ENCODE results near the gene GNRHR. TPM values are rescaled to one million over a fixed set of nuclear protein-coding genes. Genes with fewer than 3 reads are reported as not detected.
A peak's percentile ranks its signal among the peaks of the same experiment; 100 is the strongest.

The GNRHR gene
- total and polyA plus RNA-seq, 5 experiments from 2014 or later = not detected

DNA sequence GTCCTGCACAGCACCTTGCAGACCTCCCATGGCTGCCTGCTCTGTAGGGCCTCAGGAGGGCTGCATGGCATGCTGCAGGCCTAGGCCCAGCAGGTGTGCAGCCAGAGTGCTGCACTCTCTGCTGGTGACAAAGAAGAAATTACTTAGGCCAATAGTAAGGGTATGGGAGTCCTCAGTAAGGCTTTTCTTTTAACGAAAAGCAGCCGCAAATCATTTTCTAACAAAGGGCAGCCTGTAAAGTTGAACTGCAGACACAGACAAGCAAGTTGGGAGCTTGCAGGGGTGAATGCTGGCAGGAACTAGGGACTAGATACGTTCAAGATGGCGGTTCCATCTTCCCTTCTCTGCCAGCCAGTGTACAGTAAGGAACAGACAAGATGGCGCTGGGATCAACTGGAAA lies 30.8 kb downstream of the GNRHR start:
- POLR2A ChIA-PET = no interaction called here
- peaks cover 0 to 8% (median 0%) of the 10 kb centered on the region in 9 donors for H3K9me3 Mint-ChIP-seq
- no peak overlapping the region for H3K27ac Mint-ChIP-seq
- peaks cover 11 to 21% (median 18%) of the 10 kb centered on the region in 3 donors for H3K36me3 Mint-ChIP-seq
- no peak overlapping the region for H3K4me3 Mint-ChIP-seq
- H3K27me3 Mint-ChIP-seq = no peaks in the 10 kb centered on the region
- ATAC-seq (no peak), DNase-seq (no peak)
- peaks cover 0 to 5% (median 2%) of the 10 kb centered on the region in 4 donors for H3K4me1 Mint-ChIP-seq

- DNase-seq = no peak
- H3K9me3 Mint-ChIP-seq = peaks cover 0 to under 1% (median 0%) of the 10 kb centered on the region in 9 donors
- POLR2A ChIA-PET = no interaction called here
- no peak overlapping the region for H3K4me3 Mint-ChIP-seq
- peaks cover 0 to 5% (median 2%) of the 10 kb centered on the region in 4 donors for H3K4me1 Mint-ChIP-seq
- H3K27ac Mint-ChIP-seq = peak overlapping the region in 3 of 10 donors; percentile 15 to 55 (median 34)
- peaks cover 11 to 25% (median 21%) of the 10 kb centered on the region in 3 donors for H3K36me3 Mint-ChIP-seq
- no peak for ATAC-seq
- H3K27me3 Mint-ChIP-seq = no peaks in the 10 kb centered on the region
Observed at GRCh38 chr4:67721770-67722597, 32.2 kb downstream of the GNRHR start.

DNA sequence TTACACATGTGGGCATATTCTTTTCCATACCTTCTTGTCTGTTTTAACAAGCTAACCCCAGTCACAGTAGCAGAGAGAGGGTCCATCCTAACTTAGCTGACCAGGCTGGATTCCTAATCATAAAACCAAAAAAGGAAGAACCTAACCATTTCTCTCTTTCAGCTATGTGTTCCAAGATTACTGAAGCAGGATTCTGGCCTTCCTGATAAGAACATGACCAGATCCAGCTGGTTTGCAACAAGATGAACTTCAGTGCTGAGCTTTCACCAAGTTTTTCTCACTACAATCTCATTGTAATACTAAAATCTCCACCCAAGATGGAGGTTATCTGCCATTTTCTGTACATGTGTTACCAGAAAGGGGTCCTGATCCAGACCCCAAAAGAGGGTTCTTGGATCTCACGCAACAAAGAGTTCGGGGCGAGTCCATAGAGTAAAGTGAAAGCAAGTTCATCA lies 32.8 kb downstream of the GNRHR start:
- H3K4me1 Mint-ChIP-seq = peaks cover 1 to 5% (median 2%) of the 10 kb centered on the region in 4 donors
- ATAC-seq (no peak), DNase-seq (no peak)
- H3K27ac Mint-ChIP-seq = peak overlapping the region in 3 of 10 donors; percentile 15 to 55 (median 21)
- H3K27me3 Mint-ChIP-seq = no peaks in the 10 kb centered on the region
- POLR2A ChIA-PET = no interaction called here
- H3K4me3 Mint-ChIP-seq = no peak overlapping the region
- H3K36me3 Mint-ChIP-seq = peaks cover 11 to 30% (median 23%) of the 10 kb centered on the region in 3 donors
- H3K9me3 Mint-ChIP-seq = no peaks in the 10 kb centered on the region

- Mint-ChIP-seq H3K27me3 (no peaks in the 10 kb centered on the region), H3K9me3 (no peaks in the 10 kb centered on the region), H3K36me3 (peaks cover 11 to 36% (median 23%) of the 10 kb centered on the region in 3 donors), H3K4me1 (peaks cover 1 to 5% (median 2%) of the 10 kb centered on the region in 4 donors), H3K27ac (peak overlapping the region in 4 of 10 donors; percentile 8 to 39 (median 28)), H3K4me3 (no peak overlapping the region)
- no peak for ATAC-seq
- POLR2A ChIA-PET = interaction anchor here (1.0 kb wide), 1 partner anchor 19 kb away, joined by 3 read pairs; the partner anchor contains the start of gene UBA6
- no peak for DNase-seq
Observed at GRCh38 chr4:67719953-67720617, 34.1 kb downstream of the GNRHR start.

- no peak for DNase-seq
- H3K4me1 Mint-ChIP-seq = peaks cover 4 to 7% (median 5%) of the 10 kb centered on the region in 4 donors
- no peaks in the 10 kb centered on the region for H3K9me3 Mint-ChIP-seq
- POLR2A ChIA-PET = no interaction called here
- no peak overlapping the region for H3K4me3 Mint-ChIP-seq
- H3K27ac Mint-ChIP-seq = no peak overlapping the region
- no peak for ATAC-seq
- no peaks in the 10 kb centered on the region for H3K27me3 Mint-ChIP-seq
- peaks cover 11 to 40% (median 30%) of the 10 kb centered on the region in 3 donors for H3K36me3 Mint-ChIP-seq
Observed at GRCh38 chr4:67718848-67719247, 35.3 kb downstream of the GNRHR start.

DNA sequence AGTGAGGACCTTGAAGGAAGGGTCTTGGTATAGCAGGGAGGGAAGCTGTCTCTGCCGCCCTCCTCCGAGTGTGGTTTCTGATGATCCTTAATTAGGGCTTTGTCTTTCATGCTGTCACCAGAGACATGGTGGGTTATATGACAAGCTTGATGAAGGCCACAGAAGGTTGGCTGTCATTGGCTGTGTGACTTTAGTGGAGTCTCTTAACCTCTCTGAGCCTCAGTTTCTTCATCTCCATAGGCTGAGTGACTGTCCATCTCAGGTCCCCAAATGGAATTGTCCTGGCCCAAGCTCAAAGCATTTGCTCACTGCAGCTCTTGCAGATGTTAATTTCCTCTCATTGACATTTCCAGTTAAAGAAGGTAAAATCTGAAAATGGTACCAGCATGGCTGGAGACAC lies 36.6 kb downstream of the GNRHR start:
- DNase-seq (no peak), ATAC-seq (no peak)
- H3K4me1 Mint-ChIP-seq = peaks cover 4 to 17% (median 11%) of the 10 kb centered on the region in 4 donors
- no peak overlapping the region for H3K4me3 Mint-ChIP-seq
- H3K9me3 Mint-ChIP-seq = no peaks in the 10 kb centered on the region
- H3K27ac Mint-ChIP-seq = no peak overlapping the region
- peaks cover 11 to 46% (median 33%) of the 10 kb centered on the region in 3 donors for H3K36me3 Mint-ChIP-seq
- no peaks in the 10 kb centered on the region for H3K27me3 Mint-ChIP-seq
- POLR2A ChIA-PET = no interaction called here

DNA sequence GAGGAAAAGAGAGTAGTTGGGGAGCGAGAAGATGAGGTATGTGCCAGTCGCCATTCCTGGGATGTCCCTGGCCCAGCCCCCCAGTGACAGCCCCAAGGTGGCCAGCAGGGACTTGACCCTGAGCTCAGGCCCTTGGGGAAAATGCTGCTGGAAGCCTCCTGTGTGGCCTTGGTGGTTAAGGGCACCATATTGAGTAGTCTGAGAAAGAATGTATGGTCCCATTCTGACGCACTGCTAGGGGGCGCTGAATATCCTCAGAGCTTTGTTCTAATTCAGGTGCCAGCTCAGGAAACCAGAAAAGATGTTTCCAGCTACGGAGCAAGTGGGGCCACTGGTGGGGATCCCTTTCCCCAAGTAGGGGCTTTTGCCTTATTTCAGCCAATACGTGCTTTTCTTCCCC lies 39.2 kb downstream of the GNRHR start:
- ATAC-seq = no peak
- POLR2A ChIA-PET = no interaction called here
- peaks cover 0 to 37% (median 18%) of the 10 kb centered on the region in 3 donors for H3K36me3 Mint-ChIP-seq
- no peaks in the 10 kb centered on the region for H3K9me3 Mint-ChIP-seq
- H3K4me3 Mint-ChIP-seq = peak overlapping the region in 1 of 10 donors; percentile 10
- peaks cover 6 to 28% (median 18%) of the 10 kb centered on the region in 4 donors for H3K4me1 Mint-ChIP-seq
- no peaks in the 10 kb centered on the region for H3K27me3 Mint-ChIP-seq
- DNase-seq = no peak
- no peak overlapping the region for H3K27ac Mint-ChIP-seq

DNA sequence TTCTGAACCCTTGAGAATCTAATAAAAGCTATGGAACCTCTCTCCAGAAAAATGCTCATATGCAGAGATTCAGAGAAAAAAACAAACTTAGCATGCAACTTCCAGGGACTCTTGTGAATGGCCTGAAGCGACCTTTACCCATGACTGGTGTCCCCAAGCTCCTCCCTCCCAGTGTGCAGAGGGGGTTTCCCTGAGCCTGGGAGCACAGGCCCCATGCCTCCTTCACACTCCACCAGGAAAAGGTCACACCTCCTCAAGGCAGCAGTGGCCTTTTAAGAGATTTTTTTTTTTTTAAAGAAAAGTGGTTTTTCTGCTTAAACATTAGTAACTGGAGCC lies 40.0 kb downstream of the GNRHR start:
- no peak for DNase-seq
- Mint-ChIP-seq H3K27me3 (no peaks in the 10 kb centered on the region), H3K27ac (peak overlapping the region in 3 of 10 donors; percentile 26 to 53 (median 46)), H3K36me3 (peaks cover 0 to 44% (median 22%) of the 10 kb centered on the region in 3 donors), H3K4me1 (peaks cover 6 to 28% (median 20%) of the 10 kb centered on the region in 4 donors), H3K9me3 (no peaks in the 10 kb centered on the region), H3K4me3 (no peak overlapping the region)
- POLR2A ChIA-PET = no interaction called here
- ATAC-seq = no peak

GRCh38 chr4:67713529-67714247 lies 40.5 kb downstream of the GNRHR start:
- Mint-ChIP-seq H3K27ac (peak overlapping the region in 5 of 10 donors; percentile 26 to 64 (median 50)), H3K4me1 (peaks cover 6 to 28% (median 20%) of the 10 kb centered on the region in 4 donors), H3K27me3 (no peaks in the 10 kb centered on the region), H3K36me3 (peaks cover 0 to 44% (median 22%) of the 10 kb centered on the region in 3 donors), H3K9me3 (no peaks in the 10 kb centered on the region), H3K4me3 (no peak overlapping the region)
- POLR2A ChIA-PET = no interaction called here
- ATAC-seq (no peak), DNase-seq (no peak)

GRCh38 chr4:67712650-67713528 lies 41.3 kb downstream of the GNRHR start:
- no peak for DNase-seq
- Mint-ChIP-seq H3K4me1 (peaks cover 10 to 36% (median 27%) of the 10 kb centered on the region in 4 donors), H3K27me3 (no peaks in the 10 kb centered on the region), H3K4me3 (no peak overlapping the region), H3K9me3 (peaks cover 0 to 7% (median 0%) of the 10 kb centered on the region in 9 donors), H3K36me3 (peaks cover 4 to 48% (median 27%) of the 10 kb centered on the region in 3 donors), H3K27ac (peak overlapping the region in 6 of 10 donors; percentile 17 to 78 (median 46))
- POLR2A ChIA-PET = no interaction called here
- no peak for ATAC-seq

GRCh38 chr4:67712000-67712625 lies 42.1 kb downstream of the GNRHR start:
- Mint-ChIP-seq H3K4me1 (peaks cover 10 to 37% (median 31%) of the 10 kb centered on the region in 4 donors), H3K27ac (peak overlapping the region in 7 of 10 donors; percentile 17 to 78 (median 41)), H3K27me3 (no peaks in the 10 kb centered on the region), H3K9me3 (peaks cover 0 to 9% (median 2%) of the 10 kb centered on the region in 9 donors), H3K36me3 (peaks cover 5 to 46% (median 30%) of the 10 kb centered on the region in 3 donors), H3K4me3 (no peak overlapping the region)
- no peak for ATAC-seq
- no peak for DNase-seq
- POLR2A ChIA-PET = no interaction called here
